HFFc6 (cell line): ENCODE results near the gene ADGRE3. TPM values are rescaled to one million over a fixed set of nuclear protein-coding genes. Genes with fewer than 3 reads are reported as not detected.

ENCODE experiments used
- DNase-seq: peaks from one replicate; pipeline ENCODE4 v3.0.0-alpha.2; 2018
- H3K27ac Mint-ChIP-seq: 2 replicates; pipeline ENCODE4 v1.8.0; 2020; ENCODE audit warnings: mild to moderate bottlenecking, mixed read lengths
- H3K27me3 Mint-ChIP-seq: 2 replicates; pipeline ENCODE4 v1.8.0; 2021; ENCODE audit warnings: mild to moderate bottlenecking, moderate library complexity, mixed read lengths; ENCODE audit not compliant: insufficient read depth
- H3K36me3 Mint-ChIP-seq: 2 replicates; pipeline ENCODE4 v1.8.0; 2021; ENCODE audit warnings: low read depth, mixed read lengths
- H3K4me1 Mint-ChIP-seq: 2 replicates; pipeline ENCODE4 v1.8.0; 2020; ENCODE audit warnings: low read depth, mixed read lengths
- H3K4me3 Mint-ChIP-seq: 2 replicates; pipeline ENCODE4 v1.8.0; 2020; ENCODE audit warnings: mild to moderate bottlenecking, moderate library complexity, mixed read lengths
- H3K9me3 Mint-ChIP-seq: 2 replicates; pipeline ENCODE4 v1.8.0; 2020; ENCODE audit warnings: mild to moderate bottlenecking, mixed read lengths
- CTCF ChIP-seq: fragments of 200-600 bp; sonication (generic); IDR thresholded peaks from 2 replicates; pipeline ENCODE4 v1.5.0; 2021; ENCODE audit warnings: antibody characterized with exemption, mild to moderate bottlenecking
- long read RNA-seq: library from polyadenylated mRNA; unstranded; transcript quantifications from one replicate; pipeline ENCODE4 v2.0.0, GENCODE V29; 2019
- total RNA-seq, 6 experiments: library from RNA; stranded (reverse); fragmentation: NEBNext Ultra II Directional; extraction: Animal tissue kit (Norgen Biotek cat#: 25700); gene quantifications; 2 replicates in 1 of 6; 3 replicates in 5 of 6; pipeline ENCODE4 v1.2.3, GENCODE V29; 2021

The ADGRE3 gene
- total RNA-seq = not detected
- long read RNA-seq, partial matches to known transcripts = 0 of 1 reads
- long read RNA-seq, other reads (novel, unspliced or antisense) = 1 of 1 reads

DNA sequence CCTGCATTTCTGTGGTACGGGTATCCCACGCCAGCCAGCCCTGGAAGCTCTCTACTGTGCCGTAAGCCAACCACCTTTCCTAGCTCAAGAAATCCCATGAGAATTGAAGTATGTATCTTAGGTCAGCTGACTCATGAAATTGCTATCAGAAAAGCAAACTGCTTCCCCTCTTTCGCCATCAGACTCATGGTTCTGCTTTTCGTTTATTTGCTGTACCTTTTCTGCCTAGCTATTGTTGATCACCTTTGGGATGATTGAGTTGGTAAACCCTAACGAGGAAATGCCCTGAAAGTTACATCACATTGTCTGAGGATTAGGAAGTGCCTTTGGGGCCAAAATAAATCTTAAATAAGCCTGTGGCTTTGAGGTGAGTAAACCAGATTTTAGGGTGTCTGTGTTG is at the start of gene ADGRE3:
ADGRE3 (minus strand) TSS at position 81 of the 400 bp plus-strand sequence; CDS start at position 7, 74 bp downstream.
- no peak within 1 kb of the TSS for H3K27ac Mint-ChIP-seq
- no peak within 1 kb of the TSS for H3K4me3 Mint-ChIP-seq
- DNase-seq = no peak
- TF ChIP-seq CTCF = no peak
- H3K27me3 Mint-ChIP-seq = no peaks in the 10 kb centered on the region; the same call in none of the 2 replicates
- H3K4me1 Mint-ChIP-seq = no peaks in the 10 kb centered on the region
- no peaks in the 10 kb centered on the region for H3K9me3 Mint-ChIP-seq
- no peaks in the 10 kb centered on the region for H3K36me3 Mint-ChIP-seq

GRCh38 chr19:14722127-14722526 is 47.5 kb upstream of the ADGRE3 start:
- H3K36me3 Mint-ChIP-seq = peaks cover 64% of the 10 kb centered on the region
- no peak overlapping the region for H3K27ac Mint-ChIP-seq
- H3K9me3 Mint-ChIP-seq = peaks cover 90% of the 10 kb centered on the region
- no peak overlapping the region for H3K4me3 Mint-ChIP-seq
- H3K27me3 Mint-ChIP-seq = no peaks in the 10 kb centered on the region
- DNase-seq = no peak
- H3K4me1 Mint-ChIP-seq = no peaks in the 10 kb centered on the region
- no peak for TF ChIP-seq CTCF

- Mint-ChIP-seq H3K9me3 (peaks cover 94% of the 10 kb centered on the region), H3K27ac (no peak overlapping the region), H3K27me3 (no peaks in the 10 kb centered on the region), H3K4me1 (no peaks in the 10 kb centered on the region), H3K36me3 (peaks cover 86% of the 10 kb centered on the region), H3K4me3 (no peak overlapping the region)
- TF ChIP-seq CTCF = no peak
- DNase-seq = no peak
Observed at GRCh38 chr19:14719162-14719561, 44.5 kb upstream of the ADGRE3 start.

GRCh38 chr19:14718522-14719116 is 44.0 kb upstream of the ADGRE3 start:
- peak; percentile 0 for DNase-seq
- TF ChIP-seq CTCF = no peak
- Mint-ChIP-seq H3K27me3 (no peaks in the 10 kb centered on the region), H3K4me1 (no peaks in the 10 kb centered on the region), H3K27ac (no peak overlapping the region), H3K36me3 (peaks cover 91% of the 10 kb centered on the region), H3K9me3 (peaks cover 96% of the 10 kb centered on the region), H3K4me3 (no peak overlapping the region)

- TF ChIP-seq CTCF = no peak
- no peak for DNase-seq
- peaks cover 91% of the 10 kb centered on the region for H3K9me3 Mint-ChIP-seq
- no peaks in the 10 kb centered on the region for H3K4me1 Mint-ChIP-seq
- H3K27me3 Mint-ChIP-seq = no peaks in the 10 kb centered on the region; the same call in 1 of the 2 replicates
- no peak overlapping the region for H3K27ac Mint-ChIP-seq
- no peak overlapping the region for H3K4me3 Mint-ChIP-seq
- H3K36me3 Mint-ChIP-seq = peaks cover 98% of the 10 kb centered on the region
Observed at GRCh38 chr19:14715841-14716240, 41.2 kb upstream of the ADGRE3 start.
